Measurements from ENCODE around the gene ADGRL1.

ADGRL1 gene

GRCh38 chr19:14111486-14111885 lies 94.5 kb downstream of the ADGRL1 start:
- Histone ChIP-seq H3K9ac (ENCODE audit: low read length) (no peak overlapping the region), H2AFZ (ENCODE audit: low read depth, low read length, severe bottlenecking) (no peak overlapping the region), H3K27me3 (ENCODE audit: low read length) (no peaks in the 10 kb centered on the region), H3F3A (ENCODE audit: insufficient read depth) (no peaks in the 10 kb centered on the region), H4K20me1 (ENCODE audit: low read depth, low read length) (no peaks in the 10 kb centered on the region), H3K4me3 (ENCODE audit: insufficient read depth, low read length, poor library complexity, severe bottlenecking) (no peak overlapping the region), H3K27ac (ENCODE audit: low read depth, low read length) (no peak overlapping the region), H3K9me3 (ENCODE audit: insufficient read depth, low read length) (no peaks in the 10 kb centered on the region), H3K9me2 (replicated peaks; ENCODE audit: insufficient read depth, low read length) (no peaks in the 10 kb centered on the region), H3K36me3 (ENCODE audit: low read length) (no peaks in the 10 kb centered on the region), H3K79me2 (ENCODE audit: insufficient read depth, low read length) (peaks cover 27% of the 10 kb centered on the region), H3K4me2 (ENCODE audit: low read depth, low read length, poor library complexity, severe bottlenecking) (no peak overlapping the region)
- no peak for TF ChIP-seq EZH2phosphoT487 (conservative IDR thresholded peaks at IDR 0.05; ENCODE audit: low read length)
- TF ChIP-seq, protein P1, sequence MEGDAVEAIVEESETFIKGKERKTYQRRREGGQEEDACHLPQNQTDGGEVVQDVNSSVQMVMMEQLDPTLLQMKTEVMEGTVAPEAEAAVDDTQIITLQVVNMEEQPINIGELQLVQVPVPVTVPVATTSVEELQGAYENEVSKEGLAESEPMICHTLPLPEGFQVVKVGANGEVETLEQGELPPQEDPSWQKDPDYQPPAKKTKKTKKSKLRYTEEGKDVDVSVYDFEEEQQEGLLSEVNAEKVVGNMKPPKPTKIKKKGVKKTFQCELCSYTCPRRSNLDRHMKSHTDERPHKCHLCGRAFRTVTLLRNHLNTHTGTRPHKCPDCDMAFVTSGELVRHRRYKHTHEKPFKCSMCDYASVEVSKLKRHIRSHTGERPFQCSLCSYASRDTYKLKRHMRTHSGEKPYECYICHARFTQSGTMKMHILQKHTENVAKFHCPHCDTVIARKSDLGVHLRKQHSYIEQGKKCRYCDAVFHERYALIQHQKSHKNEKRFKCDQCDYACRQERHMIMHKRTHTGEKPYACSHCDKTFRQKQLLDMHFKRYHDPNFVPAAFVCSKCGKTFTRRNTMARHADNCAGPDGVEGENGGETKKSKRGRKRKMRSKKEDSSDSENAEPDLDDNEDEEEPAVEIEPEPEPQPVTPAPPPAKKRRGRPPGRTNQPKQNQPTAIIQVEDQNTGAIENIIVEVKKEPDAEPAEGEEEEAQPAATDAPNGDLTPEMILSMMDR (IDR thresholded peaks at IDR 0.05; ENCODE audit: insufficient read depth, low read length, poor library complexity, severe bottlenecking) = no peak

DNA sequence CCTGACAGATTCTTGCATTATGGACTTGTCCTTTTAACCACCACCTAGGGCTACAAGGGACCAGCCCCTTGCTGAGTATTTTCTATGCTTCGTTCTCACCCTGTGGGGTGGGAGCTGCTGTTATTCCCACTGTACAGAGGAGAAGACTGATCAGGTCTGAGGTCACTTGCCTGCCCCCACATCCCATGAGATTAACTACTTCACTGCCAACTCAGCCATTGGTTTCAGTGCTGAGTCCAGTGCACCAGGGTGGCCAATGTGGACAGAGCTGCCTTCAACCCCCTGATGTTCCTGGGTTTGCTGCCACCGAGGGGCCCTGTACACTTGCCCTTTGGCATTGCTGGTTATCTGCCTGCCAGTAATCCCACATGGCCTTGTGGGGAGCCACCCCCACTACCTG lies 95.3 kb downstream of the ADGRL1 start:
- no peak overlapping the region for H2AFZ ChIP-seq (ENCODE audit: low read depth, low read length, severe bottlenecking)
- H4K20me1 ChIP-seq (ENCODE audit: low read depth, low read length) = no peaks in the 10 kb centered on the region
- H3K4me3 ChIP-seq (ENCODE audit: insufficient read depth, low read length, poor library complexity, severe bottlenecking) = no peak overlapping the region
- no peaks in the 10 kb centered on the region for H3F3A ChIP-seq (ENCODE audit: insufficient read depth)
- no peaks in the 10 kb centered on the region for H3K27me3 ChIP-seq (ENCODE audit: low read length)
- no peak for TF ChIP-seq EZH2phosphoT487 (conservative IDR thresholded peaks at IDR 0.05; ENCODE audit: low read length)
- TF ChIP-seq, protein P1 (IDR thresholded peaks at IDR 0.05; ENCODE audit: insufficient read depth, low read length, poor library complexity, severe bottlenecking) = no peak
- H3K9ac ChIP-seq (ENCODE audit: low read length) = no peak overlapping the region
- no peaks in the 10 kb centered on the region for H3K36me3 ChIP-seq (ENCODE audit: low read length)
- H3K9me3 ChIP-seq (ENCODE audit: insufficient read depth, low read length) = no peaks in the 10 kb centered on the region
- H3K9me2 ChIP-seq (replicated peaks; ENCODE audit: insufficient read depth, low read length) = no peaks in the 10 kb centered on the region
- peaks cover 19% of the 10 kb centered on the region for H3K79me2 ChIP-seq (ENCODE audit: insufficient read depth, low read length)
- H3K4me2 ChIP-seq (ENCODE audit: low read depth, low read length, poor library complexity, severe bottlenecking) = no peak overlapping the region
- H3K27ac ChIP-seq (ENCODE audit: low read depth, low read length) = no peak overlapping the region

DNA sequence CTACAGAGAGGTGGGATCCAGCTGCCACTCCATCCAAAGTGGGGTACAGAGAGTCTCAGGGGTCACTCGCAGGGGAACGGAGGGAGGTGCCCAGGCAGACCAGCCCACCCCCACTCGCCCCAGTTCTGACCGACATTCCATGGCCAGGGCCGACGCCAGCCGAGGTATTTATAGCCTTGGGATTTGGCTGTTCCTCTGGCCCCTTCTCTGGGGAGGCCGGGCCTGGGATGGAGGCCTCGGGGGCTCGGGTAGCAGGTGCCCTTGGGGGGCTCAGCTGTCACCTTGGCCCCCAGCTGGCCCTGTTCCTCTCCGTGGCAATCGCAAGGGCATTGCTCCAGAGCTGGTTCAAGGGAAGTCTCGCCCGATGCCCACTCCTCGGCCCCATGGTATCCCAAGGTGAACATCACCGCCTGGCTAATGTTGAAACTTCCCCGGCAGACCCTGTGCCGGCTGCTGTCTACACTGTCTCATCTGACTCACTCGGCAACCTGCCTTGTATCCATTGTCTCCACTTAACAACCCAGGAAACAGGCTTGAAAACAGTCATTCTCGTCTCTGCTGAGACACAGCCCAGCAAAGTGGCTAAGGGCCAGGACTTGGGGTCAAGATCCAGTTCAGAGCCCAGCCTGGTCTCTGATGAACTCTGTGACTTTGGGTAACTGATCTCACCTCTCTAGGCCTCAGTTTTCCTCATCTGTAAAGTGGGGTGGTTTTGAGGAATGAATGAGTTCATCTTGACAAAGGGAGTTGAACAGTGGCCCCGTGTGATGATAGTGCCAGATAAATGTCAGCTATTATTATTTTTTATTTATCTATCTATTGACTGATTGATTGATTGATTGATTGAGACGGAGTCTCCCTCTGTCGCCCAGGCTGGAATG lies 98.1 kb downstream of the ADGRL1 start:
- H2AFZ ChIP-seq (ENCODE audit: low read depth, low read length, severe bottlenecking) = no peak overlapping the region
- H3F3A ChIP-seq (ENCODE audit: insufficient read depth) = peaks cover 3% of the 10 kb centered on the region; the same call in 1 of the 2 replicates
- H3K27me3 ChIP-seq (ENCODE audit: low read length) = no peaks in the 10 kb centered on the region
- no peak for TF ChIP-seq EZH2phosphoT487 (conservative IDR thresholded peaks at IDR 0.05; ENCODE audit: low read length)
- TF ChIP-seq, protein P1 (IDR thresholded peaks at IDR 0.05; ENCODE audit: insufficient read depth, low read length, poor library complexity, severe bottlenecking) = no peak
- peaks cover 2% of the 10 kb centered on the region; the same call in 1 of the 2 replicates for H3K36me3 ChIP-seq (ENCODE audit: low read length)
- H3K4me2 ChIP-seq (ENCODE audit: low read depth, low read length, poor library complexity, severe bottlenecking) = no peak overlapping the region
- H3K27ac ChIP-seq (ENCODE audit: low read depth, low read length) = no peak overlapping the region
- peaks cover 7% of the 10 kb centered on the region; the same call in 1 of the 2 replicates for H3K79me2 ChIP-seq (ENCODE audit: insufficient read depth, low read length)
- no peaks in the 10 kb centered on the region for H4K20me1 ChIP-seq (ENCODE audit: low read depth, low read length)
- H3K9me2 ChIP-seq (replicated peaks; ENCODE audit: insufficient read depth, low read length) = no peaks in the 10 kb centered on the region
- no peaks in the 10 kb centered on the region for H3K9me3 ChIP-seq (ENCODE audit: insufficient read depth, low read length)
- no peak overlapping the region for H3K9ac ChIP-seq (ENCODE audit: low read length)
- no peak overlapping the region for H3K4me3 ChIP-seq (ENCODE audit: insufficient read depth, low read length, poor library complexity, severe bottlenecking)
